GM21529 (cell line): ENCODE data around the gene PIP4P1.
"Not testable (repeated sequence)": the region's sequence is repeated elsewhere in the genome, so short reads cannot be mapped to it uniquely, and the experiment has no call there.

Experiments used
- ATAC-seq: cut with Tn5 transposase; IDR thresholded peaks from one replicate; pipeline ENCODE4 v1.9.1; 2021; ENCODE audit not compliant: unreplicated experiment

The PIP4P1 gene

GRCh38 chr14:20461225-20462141, at the start of gene PIP4P1:
TSS of gene PIP4P1 (minus strand) at chr14:20461434. CDS start at chr14:20461325, 109 bp downstream.
- peak; percentile 94 for ATAC-seq

- ATAC-seq, result no peak
Measured at GRCh38 chr14:20508367-20508766, 47.1 kb upstream of the PIP4P1 start.

GRCh38 chr14:20507537-20507936, 46.3 kb upstream of the PIP4P1 start:
- not testable (repeated sequence) for ATAC-seq

GRCh38 chr14:20506752-20507151, 45.5 kb upstream of the PIP4P1 start:
- not testable (repeated sequence) for ATAC-seq

- not testable (repeated sequence) for ATAC-seq
Measured at GRCh38 chr14:20506276-20506675, 45.0 kb upstream of the PIP4P1 start.

- ATAC-seq, result no peak
Measured at GRCh38 chr14:20503898-20504297, 42.7 kb upstream of the PIP4P1 start.

GRCh38 chr14:20501346-20501745, 40.1 kb upstream of the PIP4P1 start:
- no peak for ATAC-seq

GRCh38 chr14:20499881-20500280, 38.6 kb upstream of the PIP4P1 start:
- ATAC-seq, result no peak

- ATAC-seq, result no peak
Measured at GRCh38 chr14:20499108-20499507, 37.9 kb upstream of the PIP4P1 start.

- no peak for ATAC-seq
Measured at GRCh38 chr14:20498622-20499021, 37.4 kb upstream of the PIP4P1 start.

- no peak for ATAC-seq
Measured at GRCh38 chr14:20494935-20495766, 33.9 kb upstream of the PIP4P1 start.

- no peak for ATAC-seq
Measured at GRCh38 chr14:20493634-20494033, 32.4 kb upstream of the PIP4P1 start.

- ATAC-seq, result no peak
Measured at GRCh38 chr14:20492486-20492885, 31.3 kb upstream of the PIP4P1 start.

- no peak for ATAC-seq
Measured at GRCh38 chr14:20490563-20490962, 29.3 kb upstream of the PIP4P1 start.

- ATAC-seq, result peak; percentile 48
Measured at GRCh38 chr14:20489093-20489994, 28.1 kb upstream of the PIP4P1 start.

GRCh38 chr14:20487396-20487725, 26.1 kb upstream of the PIP4P1 start:
- ATAC-seq, result no peak

- no peak for ATAC-seq
Measured at GRCh38 chr14:20486684-20487395, 25.6 kb upstream of the PIP4P1 start.

GRCh38 chr14:20485900-20486299, 24.7 kb upstream of the PIP4P1 start:
- no peak for ATAC-seq

GRCh38 chr14:20482382-20482781, 21.1 kb upstream of the PIP4P1 start:
- no peak for ATAC-seq

GRCh38 chr14:20478894-20479293, 17.7 kb upstream of the PIP4P1 start:
- no peak for ATAC-seq
